OCI-LY3 (cell line): ENCODE results near the gene ZC3H18.

Experiments used
- H2AFZ ChIP-seq: fragments of 200-600, 300-600 bp; shearing (Covaris generic); 2 replicates; pipeline ENCODE4 v1.6.0; 2014; ENCODE audit warnings: antibody characterized with exemption, low read depth, low read length
- H3K27ac ChIP-seq: fragments of 200-600, 300-600 bp; sonication (generic); 2 replicates; pipeline ENCODE4 v1.5.1; 2014; ENCODE audit warnings: mild to moderate bottlenecking, low read length, moderate library complexity, mixed read lengths
- H3K27me3 ChIP-seq: fragments of 200-600, 300-600 bp; sonication (generic); 2 replicates; pipeline ENCODE4 v1.6.1; 2014; ENCODE audit warnings: low read depth, low read length, mixed read lengths
- H3K36me3 ChIP-seq: fragments of 200-600, 300-600 bp; sonication (generic); replicated peaks from 2 replicates; pipeline ENCODE3; 2014; ENCODE audit warnings: low read depth, low read length, mixed read lengths
- H3K4me1 ChIP-seq: fragments of 300-600, 200-600 bp; sonication (generic); 2 replicates; pipeline ENCODE4 v1.6.1; 2014; ENCODE audit warnings: low read length, mixed read lengths
- H3K4me2 ChIP-seq: fragments of 200-600, 300-600 bp; sonication (generic); 2 replicates; pipeline ENCODE4 v1.6.1; 2014; ENCODE audit warnings: low read length, mixed read lengths
- H3K4me3 ChIP-seq: fragments of 300-600, 200-600 bp; sonication (generic); 2 replicates; pipeline ENCODE4 v1.5.1; 2014; ENCODE audit warnings: antibody characterized with exemption, mild to moderate bottlenecking, low read length, moderate library complexity
- H3K79me2 ChIP-seq: fragments of 300-600, 200-600 bp; shearing (Covaris generic); 2 replicates; pipeline ENCODE4 v1.6.1; 2014; ENCODE audit warnings: mild to moderate bottlenecking, low read length, mixed read lengths
- H3K9ac ChIP-seq: fragments of 300-600, 200-600 bp; shearing (Covaris generic); 2 replicates; pipeline ENCODE4 v1.6.0; 2014; ENCODE audit warnings: mild to moderate bottlenecking, low read length, moderate library complexity
- H3K9me3 ChIP-seq: fragments of 200-600, 300-600 bp; shearing (Covaris generic); 2 replicates; pipeline ENCODE4 v1.6.1; 2014; ENCODE audit warnings: low read length, mixed read lengths; ENCODE audit not compliant: insufficient read depth
- H4K20me1 ChIP-seq: fragments of 200-600, 300-600 bp; sonication (generic); 2 replicates; pipeline ENCODE4 v1.6.1; 2016; ENCODE audit warnings: low read length, mixed read lengths; ENCODE audit not compliant: insufficient read depth
- CTCF ChIP-seq: fragments of 200-600, 300-600 bp; sonication (generic); IDR thresholded peaks from 2 replicates; pipeline ENCODE4 v1.5.1; 2014; ENCODE audit warnings: antibody characterized with exemption, low read length, low read depth
- EZH2phosphoT487 ChIP-seq: fragments of 200-600 bp; shearing (Covaris generic); IDR thresholded peaks from 2 replicates; pipeline ENCODE4 v1.6.1; 2018; ENCODE audit warnings: antibody characterized with exemption, mixed run types, low read depth

The ZC3H18 gene

GRCh38 chr16:88526906-88527185 is 43.4 kb upstream of the ZC3H18 start:
- no peak overlapping the region for H3K27ac ChIP-seq
- no peaks in the 10 kb centered on the region for H3K27me3 ChIP-seq
- H3K36me3 ChIP-seq, result no peaks in the 10 kb centered on the region
- no peak overlapping the region for H3K4me2 ChIP-seq
- no peak overlapping the region for H3K4me3 ChIP-seq
- H3K9me3 ChIP-seq, result no peaks in the 10 kb centered on the region
- H3K4me1 ChIP-seq, result no peaks in the 10 kb centered on the region
- peaks cover 4% of the 10 kb centered on the region; the same call in 1 of the 2 replicates for H4K20me1 ChIP-seq
- no peak overlapping the region for H3K9ac ChIP-seq
- H3K79me2 ChIP-seq, result no peaks in the 10 kb centered on the region
- H2AFZ ChIP-seq, result no peak overlapping the region
- TF ChIP-seq CTCF, result no peak
- no peak for TF ChIP-seq EZH2phosphoT487

GRCh38 chr16:88527186-88527936 is 42.8 kb upstream of the ZC3H18 start:
- Histone ChIP-seq H4K20me1 (peaks cover 4% of the 10 kb centered on the region; the same call in 1 of the 2 replicates), H3K79me2 (no peaks in the 10 kb centered on the region), H3K36me3 (no peaks in the 10 kb centered on the region), H3K4me1 (no peaks in the 10 kb centered on the region), H3K9ac (no peak overlapping the region), H3K9me3 (no peaks in the 10 kb centered on the region), H3K27me3 (no peaks in the 10 kb centered on the region), H2AFZ (no peak overlapping the region), H3K4me3 (no peak overlapping the region), H3K4me2 (no peak overlapping the region), H3K27ac (no peak overlapping the region)
- TF ChIP-seq CTCF (peak; percentile 78), EZH2phosphoT487 (no peak)

DNA sequence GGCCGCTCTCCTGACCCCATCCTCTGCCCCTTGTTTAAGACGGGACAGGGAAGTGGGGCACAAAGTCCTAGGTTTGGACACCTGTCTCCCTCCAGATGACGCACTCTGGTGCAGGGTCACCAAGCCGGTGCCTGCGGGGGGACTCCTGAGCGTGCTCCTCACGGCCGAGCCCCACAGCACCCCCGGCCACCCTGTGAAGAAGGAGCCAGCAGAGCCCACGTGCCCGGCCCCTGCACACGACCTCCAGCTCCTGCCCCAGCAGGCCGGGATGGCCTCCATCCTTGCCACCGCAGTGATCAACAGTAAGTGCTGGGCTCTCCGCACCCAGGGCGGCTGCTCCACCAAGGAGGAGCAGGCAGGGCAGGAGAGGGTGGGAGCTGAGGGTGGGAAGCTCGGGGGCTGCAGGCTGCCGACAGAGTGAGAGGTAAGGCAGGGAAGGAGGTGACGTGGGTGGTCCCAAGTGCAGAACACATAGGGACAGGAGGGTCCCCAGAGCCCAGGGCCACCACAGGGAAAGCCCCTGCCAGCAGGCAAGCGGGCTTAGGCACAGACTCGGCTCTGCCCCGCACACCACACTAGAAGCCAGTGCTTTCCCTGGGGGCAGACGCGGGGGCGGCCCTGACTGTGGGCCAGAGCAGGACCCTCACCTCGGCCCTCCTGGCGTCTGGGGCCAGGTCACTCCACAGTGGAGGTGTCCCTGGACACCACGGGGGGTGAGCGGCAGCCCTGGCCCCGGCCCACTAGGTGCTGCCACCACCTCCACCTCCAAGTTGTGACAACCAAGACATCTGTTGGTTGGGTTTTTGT is 42.1 kb upstream of the ZC3H18 start:
- Histone ChIP-seq H3K4me2 (no peak overlapping the region), H2AFZ (no peak overlapping the region), H4K20me1 (peaks cover 4% of the 10 kb centered on the region; the same call in 1 of the 2 replicates), H3K4me1 (no peaks in the 10 kb centered on the region), H3K4me3 (no peak overlapping the region), H3K27me3 (no peaks in the 10 kb centered on the region), H3K36me3 (no peaks in the 10 kb centered on the region), H3K9me3 (no peaks in the 10 kb centered on the region), H3K9ac (no peak overlapping the region), H3K27ac (no peak overlapping the region), H3K79me2 (no peaks in the 10 kb centered on the region)
- TF ChIP-seq EZH2phosphoT487, result no peak
- TF ChIP-seq CTCF, result no peak

DNA sequence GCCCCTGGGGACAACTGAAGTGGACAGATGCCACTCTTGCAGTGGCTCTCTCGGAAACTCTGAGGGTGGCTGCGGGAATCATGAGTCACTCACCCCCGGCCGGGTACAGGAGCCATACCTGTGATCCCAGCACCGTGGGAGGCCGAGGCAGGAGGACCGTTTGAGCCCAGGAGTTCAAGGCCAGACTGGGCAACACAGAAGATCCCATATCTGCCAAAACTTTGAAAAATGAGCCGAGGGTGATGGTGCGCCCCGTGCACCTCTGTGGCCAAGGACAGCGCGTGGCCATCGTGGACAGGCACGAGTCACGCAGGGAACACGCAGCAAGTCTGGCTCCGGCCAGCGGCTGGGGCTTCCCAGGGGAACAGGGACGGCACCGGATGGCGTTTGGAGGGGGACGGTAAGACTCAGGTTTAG is 41.3 kb upstream of the ZC3H18 start:
- no peak overlapping the region for H3K9ac ChIP-seq

More for the DNA sequence above, 41.3 kb upstream of the ZC3H18 start:
- peaks cover 4% of the 10 kb centered on the region; the same call in 1 of the 2 replicates for H4K20me1 ChIP-seq
- TF ChIP-seq CTCF (no peak), EZH2phosphoT487 (no peak)
- no peak overlapping the region for H3K4me2 ChIP-seq
- no peaks in the 10 kb centered on the region for H3K9me3 ChIP-seq
- H3K4me3 ChIP-seq, result no peak overlapping the region
- H3K27me3 ChIP-seq, result no peaks in the 10 kb centered on the region
- H2AFZ ChIP-seq, result no peak overlapping the region
- H3K79me2 ChIP-seq, result no peaks in the 10 kb centered on the region
- no peaks in the 10 kb centered on the region for H3K4me1 ChIP-seq
- H3K27ac ChIP-seq, result no peak overlapping the region
- no peaks in the 10 kb centered on the region for H3K36me3 ChIP-seq
